HG03354 (cell line): ENCODE data around the gene PRM3.

Experiments used
- ATAC-seq: cut with Tn5 transposase; IDR thresholded peaks from one replicate; pipeline ENCODE4 v1.9.1; 2021; ENCODE audit warnings: mild to moderate bottlenecking; ENCODE audit not compliant: unreplicated experiment, poor library complexity, severe bottlenecking

Gene PRM3

DNA sequence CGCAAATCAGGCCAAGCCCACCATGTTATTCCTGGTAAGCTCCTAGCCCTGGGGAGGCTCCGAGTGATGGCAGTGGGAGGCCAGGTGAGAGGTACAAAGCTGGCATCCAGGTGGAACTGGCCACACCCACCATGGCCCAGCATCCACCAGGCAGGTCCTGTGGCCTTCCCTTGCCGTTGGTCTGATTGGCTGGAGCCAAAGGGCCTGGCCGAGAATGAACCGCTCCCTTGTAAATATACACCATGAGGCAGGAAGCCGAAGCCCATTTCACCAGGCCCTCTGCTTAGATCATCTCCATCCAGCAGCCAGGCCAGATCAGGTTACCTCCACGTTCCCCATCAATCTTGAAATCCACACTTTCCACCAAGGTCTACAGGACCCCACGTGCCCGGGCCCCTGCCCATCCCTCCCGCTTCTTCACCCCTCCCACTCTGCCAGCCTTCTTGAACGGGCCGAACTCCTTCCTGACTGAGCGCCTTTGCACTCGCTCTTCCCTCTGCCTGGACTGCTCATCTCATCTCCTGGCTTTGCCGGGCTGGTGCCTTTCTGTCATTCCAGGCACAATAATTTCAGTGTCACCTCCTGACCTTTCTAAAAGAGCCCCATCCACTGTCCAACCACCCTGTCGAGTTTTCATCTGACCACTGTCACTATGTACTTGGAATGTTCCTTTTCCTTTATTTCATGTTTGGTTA, 23.2 kb downstream of the PRM3 start:
- no peak for ATAC-seq

DNA sequence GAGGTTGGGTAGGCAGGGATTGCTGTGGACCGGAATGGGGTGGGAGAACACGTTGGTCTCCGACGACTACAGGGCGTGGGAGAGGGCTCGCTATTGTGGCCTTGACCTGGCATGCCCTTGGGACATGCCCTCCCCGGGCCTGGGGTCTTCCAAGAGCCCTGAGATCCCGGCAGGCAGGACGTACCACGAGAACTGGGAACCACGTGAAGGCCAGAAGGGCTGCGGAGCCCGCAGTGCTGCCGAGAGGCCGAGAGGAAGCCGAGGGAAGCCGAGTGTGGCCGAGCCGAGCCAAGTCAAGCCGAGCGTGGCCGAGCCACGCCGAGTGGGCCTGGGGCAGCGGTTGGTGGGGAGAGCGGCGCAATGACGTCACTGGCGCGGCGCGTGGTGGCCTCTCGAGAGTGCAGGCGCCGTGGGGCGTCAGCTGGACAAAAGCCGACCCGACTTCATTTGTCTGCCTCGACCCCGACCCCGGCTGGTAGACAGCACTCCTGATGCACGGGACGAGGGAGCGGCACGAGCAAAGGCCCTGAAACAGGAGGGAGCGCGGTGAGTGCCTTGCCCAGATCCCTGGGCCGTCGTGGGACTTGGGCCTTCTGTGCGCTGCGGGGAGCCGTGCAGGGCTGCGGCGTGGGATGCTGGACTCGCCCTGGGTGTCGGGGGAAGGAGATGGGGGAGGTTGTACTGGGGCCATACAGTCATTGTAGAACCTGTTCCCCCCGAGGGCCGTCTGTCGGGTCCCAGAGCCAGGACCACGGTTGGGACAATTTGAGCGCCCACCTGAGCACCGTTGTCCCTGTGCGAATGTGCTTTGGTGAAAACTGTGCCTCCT, 24.0 kb downstream of the PRM3 start:
- ATAC-seq = no peak

DNA sequence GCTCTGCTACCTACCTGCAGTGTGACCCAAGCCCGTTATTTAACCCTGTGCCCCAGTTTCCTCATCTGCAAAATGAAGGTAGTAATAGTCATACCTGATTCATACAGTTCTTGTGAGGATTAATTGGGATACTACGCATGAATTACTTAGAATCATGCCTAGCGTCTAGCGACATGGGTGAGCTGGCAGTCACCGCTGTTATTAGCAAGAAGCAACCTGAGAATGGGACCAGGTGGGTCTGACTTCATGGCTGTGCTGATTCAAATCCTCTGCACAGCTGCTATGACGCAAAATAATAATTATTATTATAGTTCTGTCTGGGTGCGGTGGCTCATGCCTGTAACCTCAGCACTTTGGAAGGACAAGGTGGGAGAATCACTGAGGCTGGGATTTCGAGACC, 25.3 kb downstream of the PRM3 start:
- no peak for ATAC-seq

DNA sequence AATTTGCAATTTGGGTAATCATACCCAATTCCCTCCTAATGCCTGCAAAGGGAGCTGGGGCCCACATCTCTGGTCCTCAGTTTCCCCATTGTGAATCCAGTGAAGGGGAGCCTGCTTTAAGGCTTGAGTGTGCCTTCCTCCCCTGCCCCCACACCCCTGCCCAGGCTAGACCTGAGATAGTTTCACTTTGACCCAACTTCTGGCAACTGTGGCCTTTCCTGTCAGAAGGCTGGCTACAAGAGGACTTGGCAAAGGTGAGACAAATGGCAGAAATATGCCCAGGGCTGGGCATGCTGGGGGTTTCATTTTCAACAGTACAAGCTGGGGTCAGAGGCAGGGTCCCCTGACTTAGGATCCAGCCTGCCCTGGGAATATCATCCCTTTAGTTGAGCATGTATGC, 27.4 kb downstream of the PRM3 start:
- no peak for ATAC-seq

DNA sequence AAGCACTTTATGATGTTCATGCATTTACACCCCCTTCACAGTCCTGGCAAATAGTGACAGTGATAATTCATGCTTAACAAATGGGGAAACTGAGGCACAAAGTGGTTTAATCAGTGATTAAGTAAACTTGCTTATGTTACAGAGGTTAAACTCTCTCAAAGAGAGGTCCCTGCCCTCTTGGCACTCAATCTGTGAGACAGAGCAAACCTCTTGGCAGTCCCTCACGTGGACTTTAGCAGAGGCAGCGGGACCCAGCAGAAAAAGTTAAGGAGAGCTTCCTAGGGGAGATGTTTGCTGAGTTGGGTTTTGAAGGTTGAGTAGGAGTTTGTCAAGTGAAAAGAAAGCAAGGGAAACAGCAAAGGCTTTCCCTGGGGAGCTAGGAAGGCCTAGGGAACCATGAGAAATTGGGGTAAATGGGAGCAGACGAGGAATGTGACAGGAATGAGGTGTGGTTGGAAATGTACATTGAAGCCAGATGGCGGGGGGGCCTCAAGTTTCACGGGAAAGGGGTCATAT, 28.1 kb downstream of the PRM3 start:
- no peak for ATAC-seq

DNA sequence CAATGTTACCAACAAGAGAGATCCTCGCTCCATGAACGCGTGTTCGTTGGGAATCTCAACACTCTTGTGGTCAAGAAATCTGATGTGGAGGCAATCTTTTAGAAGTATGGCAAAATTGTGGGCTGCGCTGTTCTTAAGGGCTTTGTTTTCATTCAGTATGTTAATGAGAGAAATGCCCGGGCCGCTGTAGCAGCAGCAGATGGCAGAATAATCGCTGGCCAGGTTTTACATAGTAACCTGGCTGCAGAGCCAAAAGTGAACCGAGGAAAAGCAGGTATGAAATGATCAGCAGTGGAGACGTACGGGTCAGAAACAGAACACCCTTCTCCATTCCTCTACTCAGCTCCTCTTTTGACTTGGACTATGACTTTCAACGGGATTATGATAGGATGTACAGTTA, 30.8 kb downstream of the PRM3 start:
- no peak for ATAC-seq

DNA sequence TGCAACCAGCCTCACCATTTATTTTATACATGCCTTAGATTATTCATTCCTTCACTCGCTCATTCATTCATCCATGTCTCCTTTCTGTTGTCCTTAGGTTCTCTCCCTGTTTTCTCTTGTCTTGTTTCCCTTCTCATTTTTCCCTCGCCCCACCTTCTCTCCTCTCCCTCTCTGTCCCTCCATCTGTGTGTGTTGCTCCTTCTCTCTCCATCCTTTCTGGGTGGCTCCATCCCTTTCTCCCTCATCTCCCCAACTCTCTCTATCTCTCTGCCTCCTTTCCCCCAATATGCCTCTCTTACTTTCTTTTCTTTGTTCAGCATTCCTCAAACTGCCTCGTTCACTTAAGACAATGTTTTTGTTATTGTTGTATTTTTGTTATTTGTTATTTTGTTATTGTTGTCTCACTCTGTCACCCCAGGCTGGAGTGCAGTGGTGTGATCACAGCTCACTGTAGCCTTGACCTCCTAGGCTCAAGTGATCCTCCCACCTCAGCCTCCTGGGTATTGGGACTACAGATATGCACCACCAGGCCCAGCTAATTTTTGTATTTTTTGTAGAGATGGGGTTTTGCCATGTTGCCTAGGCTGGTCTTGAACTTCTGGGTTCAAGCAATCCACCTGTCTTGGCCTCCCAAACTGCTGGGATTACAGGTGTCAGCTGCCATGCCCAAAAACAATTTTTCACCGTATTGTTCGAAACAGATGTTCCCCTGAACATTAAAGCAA, 31.8 kb downstream of the PRM3 start:
- ATAC-seq = no peak

DNA sequence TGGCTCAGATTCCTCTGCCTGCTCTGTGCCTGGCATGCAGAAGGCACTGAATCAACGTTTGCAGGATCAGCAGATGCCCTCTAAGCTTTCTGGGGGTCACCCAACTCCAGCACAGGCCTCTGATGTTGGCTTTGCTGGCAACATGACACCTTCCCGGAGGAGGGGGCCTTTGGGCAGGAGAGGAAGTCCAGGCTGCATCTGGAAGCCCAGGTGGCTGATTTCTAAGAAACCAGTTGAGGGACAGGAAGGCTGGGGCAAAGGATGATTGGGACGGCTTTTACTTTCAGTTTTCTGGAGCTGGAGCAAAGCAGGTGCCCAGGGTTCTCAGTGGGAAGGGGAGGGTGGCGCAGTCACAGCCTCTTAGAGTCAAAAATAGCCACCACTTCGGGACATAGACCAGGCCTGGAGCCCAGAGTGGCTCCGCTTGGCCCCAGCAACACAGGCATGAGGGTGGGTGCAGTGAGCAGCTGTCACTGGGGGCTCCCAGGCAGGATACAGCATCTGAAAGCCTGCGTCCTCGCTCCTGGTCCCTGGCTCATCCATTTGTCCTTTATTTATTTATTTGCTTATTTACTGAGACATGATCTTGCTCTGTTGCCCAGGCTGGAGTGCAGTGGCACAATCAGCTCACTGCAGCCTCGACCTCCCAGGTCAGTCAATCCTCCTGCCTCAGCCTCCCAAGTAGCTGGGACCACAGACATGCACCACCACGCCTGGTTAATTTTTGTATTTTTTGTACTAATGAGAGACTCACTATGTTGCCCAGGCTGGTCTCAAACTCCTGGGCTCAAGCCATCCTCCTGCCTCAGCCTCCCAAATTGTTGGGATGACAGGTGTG, 32.6 kb downstream of the PRM3 start:
- ATAC-seq = no peak

DNA sequence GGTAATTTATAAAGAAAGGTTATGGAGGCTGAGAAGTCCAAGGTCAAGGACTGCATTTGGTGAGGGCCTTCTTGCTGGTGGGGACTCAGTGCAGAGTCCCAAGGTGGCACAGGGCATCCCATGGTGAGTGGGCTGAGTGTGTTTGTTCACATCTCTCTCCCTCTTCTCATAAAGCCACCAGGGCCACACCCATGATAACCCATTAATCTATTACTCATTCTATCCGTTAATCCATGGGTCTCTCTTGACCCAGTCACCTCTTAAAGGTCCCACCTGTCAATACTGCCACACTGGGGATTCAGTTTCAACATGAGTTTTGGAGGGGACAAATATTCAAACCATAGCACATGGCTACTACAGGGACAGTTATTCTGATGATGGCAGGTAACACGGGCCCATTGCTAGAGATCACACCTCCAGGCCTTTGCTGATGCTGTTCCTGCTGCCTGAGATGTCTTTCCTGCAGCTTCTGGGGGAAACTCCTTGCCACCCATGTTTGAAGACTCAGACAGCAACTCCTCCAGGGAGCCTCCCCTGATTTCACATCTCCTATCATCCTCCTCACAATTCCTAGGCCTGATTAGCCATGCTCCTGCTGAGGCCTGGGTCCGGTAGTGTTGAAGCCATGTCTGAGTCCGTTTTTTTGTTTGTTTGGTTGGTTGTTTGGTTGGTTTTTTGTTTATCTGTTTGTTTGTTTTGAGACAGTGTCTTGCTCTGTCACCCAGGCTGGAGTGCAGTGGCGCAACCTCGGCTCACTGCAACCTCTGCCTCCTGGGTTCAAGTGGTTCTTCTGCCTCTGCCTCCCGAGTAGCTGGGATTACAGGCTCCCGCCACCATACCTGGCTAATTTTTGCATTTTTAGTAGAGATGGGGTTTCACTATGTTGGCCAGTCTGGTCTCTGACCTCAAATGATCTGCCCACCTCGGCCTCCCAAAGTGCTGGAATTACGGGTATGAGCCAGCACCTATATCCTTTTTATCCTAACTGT, 33.5 kb downstream of the PRM3 start:
- no peak for ATAC-seq

DNA sequence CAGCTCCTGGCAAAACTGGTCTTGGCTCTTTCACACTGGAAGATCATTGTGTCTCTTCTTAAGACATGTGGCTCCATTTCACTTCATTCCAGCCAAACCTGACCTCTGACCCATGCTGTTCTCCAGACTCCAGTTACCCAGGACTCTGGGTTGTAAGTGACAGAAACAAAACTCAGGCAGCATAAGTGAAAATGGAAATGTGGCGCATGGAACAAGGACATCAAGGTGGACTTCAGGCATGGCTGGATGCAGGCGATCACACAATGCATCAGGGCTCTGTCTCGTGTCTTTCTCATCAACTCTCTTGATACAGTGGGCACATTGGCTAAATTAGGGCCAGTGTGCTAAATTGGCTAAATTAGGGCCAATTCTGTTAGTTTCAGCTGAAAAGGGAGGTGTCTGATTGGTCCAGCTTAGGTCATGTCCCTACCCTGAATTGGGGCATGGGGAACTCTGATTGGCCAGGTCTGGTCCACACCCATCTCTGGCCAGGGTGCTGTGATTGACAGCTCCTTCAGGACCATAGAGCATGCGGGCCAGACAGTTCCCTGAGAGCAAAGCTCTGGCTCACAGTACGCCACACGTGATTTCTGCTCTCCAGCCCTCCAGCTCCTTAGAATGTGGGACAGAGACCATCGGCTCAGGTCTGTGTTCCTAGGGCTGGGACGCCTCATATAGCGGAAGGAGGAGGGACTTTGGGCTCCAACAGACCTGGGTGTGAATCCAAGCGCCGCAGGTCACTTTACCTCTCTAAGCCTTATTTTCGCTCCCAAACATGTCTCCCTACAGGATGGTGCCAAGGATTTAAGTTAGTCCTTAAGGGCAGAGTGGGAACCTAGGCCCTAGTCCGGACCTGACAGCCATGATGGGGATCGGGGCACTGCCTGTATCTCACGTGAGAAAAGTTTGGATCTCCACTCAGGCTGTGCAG, 34.9 kb downstream of the PRM3 start:
- ATAC-seq = no peak

DNA sequence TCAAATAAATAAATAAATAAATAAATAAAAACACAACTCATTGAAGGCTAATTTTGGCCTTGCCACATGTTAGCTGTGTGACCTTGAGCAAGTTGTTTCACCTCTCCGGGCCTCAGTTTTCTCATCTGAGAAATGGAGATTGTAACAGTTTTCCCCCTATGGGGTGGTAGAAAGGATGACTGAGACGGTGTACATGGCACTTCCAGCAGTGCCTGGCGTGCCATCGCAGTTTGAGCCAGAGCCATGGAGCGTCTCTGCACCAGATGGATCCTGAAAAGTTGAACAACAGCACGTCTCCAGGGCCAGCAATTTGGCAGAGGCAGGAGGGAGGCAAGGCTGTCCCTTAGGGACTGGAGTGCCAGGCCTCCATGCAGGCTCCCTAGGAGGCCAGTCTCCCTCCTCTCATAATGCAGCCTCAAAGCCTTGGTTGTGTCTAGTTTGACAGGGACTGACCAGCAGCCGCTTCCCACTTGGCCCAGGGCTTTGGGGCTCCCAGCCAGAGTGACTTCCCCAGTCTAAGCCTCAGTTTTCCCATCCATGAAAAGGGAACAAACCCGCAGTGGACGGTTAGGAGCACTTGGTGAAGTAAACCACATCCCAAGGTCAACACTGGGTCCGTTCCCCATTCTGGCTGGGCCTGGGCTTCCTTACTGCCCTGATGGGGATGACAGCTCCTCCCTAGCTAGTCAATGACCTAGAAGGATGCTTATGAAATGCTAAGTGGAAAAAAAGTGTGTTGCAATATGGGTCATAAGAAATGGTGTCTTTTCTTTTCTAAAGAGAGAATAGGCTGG, 36.8 kb downstream of the PRM3 start:
- no peak for ATAC-seq

DNA sequence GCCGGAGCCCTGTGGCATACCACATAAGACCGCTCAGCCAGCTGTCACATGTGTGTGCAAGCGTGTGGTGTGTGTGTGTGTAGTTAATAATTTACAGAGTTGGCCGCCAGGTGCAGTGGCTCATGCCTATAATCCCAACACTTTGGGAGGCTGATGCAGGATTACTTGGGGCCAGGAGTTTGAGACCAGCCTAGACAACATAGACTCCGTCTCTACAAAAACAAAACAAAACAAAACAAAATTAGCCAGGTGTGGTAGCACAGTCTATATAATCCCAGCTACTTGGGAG, 37.8 kb downstream of the PRM3 start:
- ATAC-seq = no peak

DNA sequence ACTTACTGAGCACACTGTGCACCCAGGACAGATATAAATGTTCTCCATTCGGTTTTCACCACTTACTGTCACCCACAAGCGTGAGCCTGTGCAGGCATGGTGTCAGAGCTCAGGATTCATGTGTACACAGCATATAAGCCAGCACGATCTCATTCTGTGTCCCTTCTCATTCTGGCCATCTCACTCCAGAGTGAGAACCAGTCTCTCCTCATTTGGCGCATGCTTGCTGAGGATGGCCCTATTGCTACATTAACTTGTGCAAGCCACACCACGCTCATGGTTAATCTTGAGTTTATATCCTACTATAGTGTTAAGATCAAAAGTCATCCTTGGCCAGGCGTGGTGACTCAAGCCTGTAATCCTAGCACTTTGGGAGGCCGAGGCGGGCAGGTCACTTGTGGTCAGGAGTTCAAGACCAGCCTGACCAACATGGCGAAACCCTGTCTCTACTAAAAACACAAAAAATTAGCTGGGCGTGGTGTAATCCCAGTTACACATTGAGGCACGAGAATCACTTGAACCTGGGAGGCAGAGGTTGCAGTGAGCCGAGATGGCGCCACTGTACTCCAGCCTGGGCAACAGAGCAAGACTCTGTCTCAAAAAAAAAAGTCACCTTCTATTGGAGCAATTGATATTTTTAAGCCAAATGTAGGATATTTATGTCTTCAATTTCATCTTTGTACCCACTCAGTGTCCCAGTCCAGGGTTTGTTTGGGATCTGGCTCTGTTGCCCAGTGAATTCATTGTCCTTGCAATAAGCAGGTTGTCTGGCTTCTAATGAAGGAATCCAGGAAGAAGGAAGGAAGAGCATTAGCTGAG, 38.3 kb downstream of the PRM3 start:
- no peak for ATAC-seq

DNA sequence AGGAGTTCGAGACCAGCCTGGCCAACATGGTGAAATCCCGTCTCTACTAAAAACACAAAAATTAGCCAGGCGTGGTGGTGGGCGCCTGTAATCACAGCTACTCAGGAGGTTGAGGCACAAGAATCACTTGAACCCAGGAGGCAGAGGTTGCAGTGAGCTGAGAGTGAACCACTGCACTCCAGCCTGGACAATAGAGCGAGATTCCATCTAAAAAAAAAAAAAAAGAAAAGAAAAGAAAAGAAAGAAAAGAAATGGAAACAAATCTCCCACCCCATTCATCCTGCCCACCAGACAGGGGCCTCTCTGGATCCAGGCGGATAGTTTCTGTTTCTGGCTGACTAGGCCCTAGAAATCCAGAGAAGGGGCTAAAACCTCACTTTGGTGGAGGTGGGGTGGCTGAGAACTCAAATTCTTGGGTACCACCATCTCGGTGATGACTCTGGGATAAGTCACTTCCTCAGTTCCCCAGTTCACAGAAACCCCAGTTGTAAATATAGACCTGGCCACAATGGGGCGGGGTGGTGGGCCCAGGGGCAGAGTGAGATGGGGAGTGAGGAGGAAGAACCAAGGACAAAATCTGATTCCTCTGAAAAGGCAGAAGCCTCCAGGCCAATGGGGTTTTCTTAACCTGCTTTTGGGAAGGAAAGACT, 39.6 kb downstream of the PRM3 start:
- no peak for ATAC-seq

DNA sequence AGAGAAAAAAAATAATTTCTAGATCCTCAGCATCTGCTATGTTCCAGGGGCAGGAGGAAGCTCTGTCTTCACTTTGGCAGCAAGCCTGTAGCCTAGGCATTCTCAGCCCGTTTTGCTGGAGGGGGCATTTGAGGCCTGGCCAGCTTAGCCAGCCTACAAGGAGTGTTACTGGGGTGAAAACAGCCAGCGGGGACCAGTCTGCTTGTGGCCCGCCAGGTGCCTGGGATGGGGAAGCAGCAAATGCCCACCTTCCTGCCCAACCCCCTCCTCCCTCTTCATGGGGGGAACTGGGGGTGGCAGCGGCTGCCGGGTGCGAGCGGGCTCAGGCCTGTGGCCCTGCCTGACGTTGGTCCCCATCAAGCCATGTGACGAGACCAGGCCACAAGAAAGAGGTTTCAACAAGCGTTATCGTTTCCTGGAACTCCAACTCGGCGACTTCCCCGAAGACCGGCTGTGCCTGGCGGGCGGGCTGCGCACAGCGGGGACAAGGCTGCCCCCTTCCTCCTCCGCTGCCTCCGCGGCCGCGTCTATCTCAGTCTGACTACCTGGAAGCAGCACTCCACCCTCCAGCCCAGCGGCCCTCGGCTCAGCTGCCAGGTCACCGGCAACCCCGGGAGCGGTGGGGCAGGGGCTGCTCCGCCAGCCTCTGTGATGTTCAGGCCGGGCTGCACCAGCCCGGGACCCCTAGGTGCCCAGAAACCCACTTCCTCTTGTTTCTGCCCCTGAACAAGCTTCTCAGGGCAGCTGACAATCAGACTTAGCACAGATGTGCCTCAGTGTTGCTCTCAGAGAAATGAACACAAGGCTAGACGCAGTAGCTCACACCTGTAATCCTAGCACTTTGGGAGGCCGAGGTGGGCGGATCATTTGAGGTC, 40.3 kb downstream of the PRM3 start:
- ATAC-seq = peak; percentile 60
